Measurements from ENCODE around the gene MAL. TPM values are rescaled to one million over a fixed set of nuclear protein-coding genes. Genes with fewer than 3 reads are reported as not detected.

Gene MAL
- polyA plus RNA-seq, 1 donor from 2014 or later = not detected

DNA sequence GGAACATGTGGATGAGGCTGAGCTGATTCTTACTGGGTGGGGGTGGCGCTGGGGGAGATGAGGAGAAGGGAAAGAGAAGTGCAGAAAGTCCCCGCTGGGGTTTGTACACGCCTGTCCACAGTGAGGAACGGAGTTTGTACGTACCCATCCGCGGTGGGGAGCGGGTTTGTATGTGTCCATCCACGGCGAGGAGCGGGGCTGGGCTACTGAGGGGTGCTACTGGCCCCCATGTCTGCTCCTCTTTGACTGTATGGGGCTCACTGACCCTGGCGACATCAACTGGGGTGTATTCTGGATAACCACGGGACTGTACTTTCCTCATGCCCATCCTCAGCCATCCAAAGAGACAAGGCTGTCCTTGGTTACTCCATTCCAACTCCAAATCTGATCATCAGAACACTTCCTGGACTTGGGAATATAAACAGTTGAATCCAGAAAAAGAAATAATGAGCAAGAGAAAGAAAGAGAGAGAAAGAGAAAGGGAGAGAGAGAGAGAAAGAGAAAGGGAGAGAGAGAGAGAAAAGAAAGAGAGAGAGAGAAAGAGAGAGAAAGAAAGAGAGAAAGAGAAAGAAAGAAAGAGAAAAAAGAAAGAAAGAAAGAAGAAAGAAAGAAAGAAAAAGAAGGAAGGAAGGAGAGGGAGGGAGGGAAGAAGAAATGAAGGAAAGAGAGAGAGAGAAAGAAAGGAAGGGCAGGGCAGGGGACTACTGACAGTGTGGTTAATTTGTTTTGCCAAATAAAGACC lies 21.0 kb downstream of the MAL start:
- Histone ChIP-seq H3K36me3 (ENCODE audit: insufficient read depth, low read length) (no peaks in the 10 kb centered on the region), H3K4me3 (ENCODE audit: low read length) (no peak overlapping the region), H3K9me2 (ENCODE audit: insufficient read depth, low read length) (no peaks in the 10 kb centered on the region), H3K79me2 (replicated peaks; ENCODE audit: insufficient read depth, low read length) (no peaks in the 10 kb centered on the region), H2AFZ (ENCODE audit: low read depth, low read length) (no peak overlapping the region), H3F3A (ENCODE audit: insufficient read depth, low read length, poor library complexity, severe bottlenecking) (no peaks in the 10 kb centered on the region), H3K27me3 (ENCODE audit: insufficient read depth, low read depth, low read length) (no peaks in the 10 kb centered on the region), H3K27ac (ENCODE audit: low read length) (no peak overlapping the region), H3K9me3 (ENCODE audit: low read length) (peaks cover 8% of the 10 kb centered on the region), H3K9ac (ENCODE audit: low read length) (no peak overlapping the region), H4K20me1 (ENCODE audit: insufficient read depth) (no peaks in the 10 kb centered on the region), H3K4me2 (ENCODE audit: low read length) (no peak overlapping the region)
- no peak for TF ChIP-seq TAF1 (IDR thresholded peaks at IDR 0.05; ENCODE audit: low read depth)
- TF ChIP-seq EZH2 (IDR thresholded peaks at IDR 0.05; ENCODE audit: borderline replicate concordance, insufficient read depth, low read length, poor library complexity, severe bottlenecking) = no peak

DNA sequence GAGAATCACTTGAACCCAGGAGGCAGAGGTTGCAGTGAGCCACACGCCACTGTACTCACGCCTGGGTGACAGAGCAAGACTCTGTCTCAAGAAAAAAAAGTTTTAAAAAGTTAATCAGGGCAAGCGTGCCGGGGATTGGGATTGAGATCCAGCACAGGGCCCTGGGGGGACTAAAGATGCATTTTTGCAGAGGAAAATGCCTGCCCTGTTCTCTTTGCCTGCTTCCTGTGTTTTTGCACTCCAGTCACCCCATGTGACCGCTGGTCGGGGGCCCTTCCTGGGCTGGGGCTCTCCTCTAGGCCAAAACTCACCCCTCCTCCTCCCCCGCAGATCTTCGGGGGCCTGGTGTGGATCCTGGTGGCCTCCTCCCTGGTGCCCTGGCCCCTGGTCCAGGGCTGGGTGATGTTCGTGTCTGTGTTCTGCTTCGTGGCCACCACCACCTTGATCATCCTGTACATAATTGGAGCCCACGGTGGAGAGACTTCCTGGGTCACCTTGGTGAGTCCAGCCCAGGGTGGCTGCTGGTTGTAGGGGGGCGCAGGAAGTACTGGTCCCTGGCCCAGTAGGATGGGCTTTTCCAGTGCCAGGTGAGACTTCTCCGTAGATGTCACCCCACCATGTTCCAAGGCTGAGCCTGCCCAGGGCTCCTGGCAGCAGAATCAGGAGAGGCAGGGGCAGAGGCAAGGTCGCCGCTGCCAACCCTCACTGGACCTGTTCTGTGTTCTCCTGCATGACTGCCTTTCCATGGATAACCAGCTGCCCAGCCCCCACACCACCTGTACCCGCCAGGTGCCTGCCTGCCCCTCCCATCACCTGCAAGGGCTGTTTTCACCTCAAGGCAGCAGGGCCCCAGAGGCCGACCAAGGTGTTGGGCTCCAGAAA lies 22.4 kb downstream of the MAL start:
- H3K79me2 ChIP-seq (replicated peaks; ENCODE audit: insufficient read depth, low read length) = no peaks in the 10 kb centered on the region
- no peak overlapping the region for H3K9ac ChIP-seq (ENCODE audit: low read length)
- no peak for TF ChIP-seq MXI1 (conservative IDR thresholded peaks at IDR 0.05; ENCODE audit: poor library complexity, severe bottlenecking)
- no peak for TF ChIP-seq EZH2 (IDR thresholded peaks at IDR 0.05; ENCODE audit: borderline replicate concordance, insufficient read depth, low read length, poor library complexity, severe bottlenecking)
- TF ChIP-seq, protein P1, sequence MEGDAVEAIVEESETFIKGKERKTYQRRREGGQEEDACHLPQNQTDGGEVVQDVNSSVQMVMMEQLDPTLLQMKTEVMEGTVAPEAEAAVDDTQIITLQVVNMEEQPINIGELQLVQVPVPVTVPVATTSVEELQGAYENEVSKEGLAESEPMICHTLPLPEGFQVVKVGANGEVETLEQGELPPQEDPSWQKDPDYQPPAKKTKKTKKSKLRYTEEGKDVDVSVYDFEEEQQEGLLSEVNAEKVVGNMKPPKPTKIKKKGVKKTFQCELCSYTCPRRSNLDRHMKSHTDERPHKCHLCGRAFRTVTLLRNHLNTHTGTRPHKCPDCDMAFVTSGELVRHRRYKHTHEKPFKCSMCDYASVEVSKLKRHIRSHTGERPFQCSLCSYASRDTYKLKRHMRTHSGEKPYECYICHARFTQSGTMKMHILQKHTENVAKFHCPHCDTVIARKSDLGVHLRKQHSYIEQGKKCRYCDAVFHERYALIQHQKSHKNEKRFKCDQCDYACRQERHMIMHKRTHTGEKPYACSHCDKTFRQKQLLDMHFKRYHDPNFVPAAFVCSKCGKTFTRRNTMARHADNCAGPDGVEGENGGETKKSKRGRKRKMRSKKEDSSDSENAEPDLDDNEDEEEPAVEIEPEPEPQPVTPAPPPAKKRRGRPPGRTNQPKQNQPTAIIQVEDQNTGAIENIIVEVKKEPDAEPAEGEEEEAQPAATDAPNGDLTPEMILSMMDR (IDR thresholded peaks at IDR 0.05; ENCODE audit: poor library complexity, severe bottlenecking) = no peak
- TF ChIP-seq RAD21 (conservative IDR thresholded peaks at IDR 0.05) = no peak
- no peak for TF ChIP-seq TAF1 (IDR thresholded peaks at IDR 0.05; ENCODE audit: low read depth)
- TF ChIP-seq, protein P2, sequence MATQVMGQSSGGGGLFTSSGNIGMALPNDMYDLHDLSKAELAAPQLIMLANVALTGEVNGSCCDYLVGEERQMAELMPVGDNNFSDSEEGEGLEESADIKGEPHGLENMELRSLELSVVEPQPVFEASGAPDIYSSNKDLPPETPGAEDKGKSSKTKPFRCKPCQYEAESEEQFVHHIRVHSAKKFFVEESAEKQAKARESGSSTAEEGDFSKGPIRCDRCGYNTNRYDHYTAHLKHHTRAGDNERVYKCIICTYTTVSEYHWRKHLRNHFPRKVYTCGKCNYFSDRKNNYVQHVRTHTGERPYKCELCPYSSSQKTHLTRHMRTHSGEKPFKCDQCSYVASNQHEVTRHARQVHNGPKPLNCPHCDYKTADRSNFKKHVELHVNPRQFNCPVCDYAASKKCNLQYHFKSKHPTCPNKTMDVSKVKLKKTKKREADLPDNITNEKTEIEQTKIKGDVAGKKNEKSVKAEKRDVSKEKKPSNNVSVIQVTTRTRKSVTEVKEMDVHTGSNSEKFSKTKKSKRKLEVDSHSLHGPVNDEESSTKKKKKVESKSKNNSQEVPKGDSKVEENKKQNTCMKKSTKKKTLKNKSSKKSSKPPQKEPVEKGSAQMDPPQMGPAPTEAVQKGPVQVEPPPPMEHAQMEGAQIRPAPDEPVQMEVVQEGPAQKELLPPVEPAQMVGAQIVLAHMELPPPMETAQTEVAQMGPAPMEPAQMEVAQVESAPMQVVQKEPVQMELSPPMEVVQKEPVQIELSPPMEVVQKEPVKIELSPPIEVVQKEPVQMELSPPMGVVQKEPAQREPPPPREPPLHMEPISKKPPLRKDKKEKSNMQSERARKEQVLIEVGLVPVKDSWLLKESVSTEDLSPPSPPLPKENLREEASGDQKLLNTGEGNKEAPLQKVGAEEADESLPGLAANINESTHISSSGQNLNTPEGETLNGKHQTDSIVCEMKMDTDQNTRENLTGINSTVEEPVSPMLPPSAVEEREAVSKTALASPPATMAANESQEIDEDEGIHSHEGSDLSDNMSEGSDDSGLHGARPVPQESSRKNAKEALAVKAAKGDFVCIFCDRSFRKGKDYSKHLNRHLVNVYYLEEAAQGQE (IDR thresholded peaks at IDR 0.05; ENCODE audit: borderline replicate concordance) = no peak
- no peak for TF ChIP-seq POLR2AphosphoS5 (IDR thresholded peaks at IDR 0.05)
- no peak for TF ChIP-seq EP300 (conservative IDR thresholded peaks at IDR 0.05; ENCODE audit: poor library complexity, severe bottlenecking)
- TF ChIP-seq SMC3 (conservative IDR thresholded peaks at IDR 0.05; ENCODE audit: poor library complexity) = no peak
- H4K20me1 ChIP-seq (ENCODE audit: insufficient read depth) = no peaks in the 10 kb centered on the region
- no peak overlapping the region for H3K27ac ChIP-seq (ENCODE audit: low read length)
- H3F3A ChIP-seq (ENCODE audit: insufficient read depth, low read length, poor library complexity, severe bottlenecking) = no peaks in the 10 kb centered on the region
- H3K4me3 ChIP-seq (ENCODE audit: low read length) = no peak overlapping the region
- no peak overlapping the region for H2AFZ ChIP-seq (ENCODE audit: low read depth, low read length)
- no peaks in the 10 kb centered on the region for H3K27me3 ChIP-seq (ENCODE audit: insufficient read depth, low read depth, low read length)
- H3K4me2 ChIP-seq (ENCODE audit: low read length) = no peak overlapping the region
- no peaks in the 10 kb centered on the region for H3K9me2 ChIP-seq (ENCODE audit: insufficient read depth, low read length)
- H3K36me3 ChIP-seq (ENCODE audit: insufficient read depth, low read length) = no peaks in the 10 kb centered on the region
- peaks cover 9% of the 10 kb centered on the region for H3K9me3 ChIP-seq (ENCODE audit: low read length)

Data from neural cell (in vitro differentiated cells).